HG03571 (cell line): ENCODE results near the gene ZFPM1.
A peak's percentile ranks its signal among the peaks of the same experiment; 100 is the strongest.

Source experiments
- ATAC-seq: cut with Tn5 transposase; IDR thresholded peaks from one replicate; pipeline ENCODE4 v1.9.1; 2021; ENCODE audit not compliant: unreplicated experiment

ZFPM1 gene

GRCh38 chr16:88560714-88561484 lies 107.8 kb downstream of the ZFPM1 start:
- no peak for ATAC-seq

- no peak for ATAC-seq
Measured at GRCh38 chr16:88561485-88562359, 108.6 kb downstream of the ZFPM1 start.

DNA sequence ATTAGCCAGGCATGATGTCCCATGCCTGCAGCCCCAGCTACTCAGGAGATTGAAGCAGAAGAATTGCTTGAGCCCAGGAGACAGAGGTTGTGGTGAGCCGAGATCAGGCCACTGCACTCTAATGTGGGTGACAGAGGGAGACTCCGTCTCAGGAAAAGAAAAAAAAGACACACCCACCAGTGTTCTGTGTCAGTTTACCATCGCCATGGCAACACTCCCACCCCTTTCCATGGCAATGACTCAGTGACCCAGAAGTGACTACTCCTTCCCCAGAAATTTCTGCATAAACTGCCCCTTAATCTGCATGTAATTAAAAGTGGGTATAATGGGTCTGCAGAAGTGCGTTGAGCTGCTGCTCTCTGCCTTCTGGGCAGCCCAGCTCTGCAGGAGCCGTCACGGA lies 113.1 kb downstream of the ZFPM1 start:
- no peak for ATAC-seq

DNA sequence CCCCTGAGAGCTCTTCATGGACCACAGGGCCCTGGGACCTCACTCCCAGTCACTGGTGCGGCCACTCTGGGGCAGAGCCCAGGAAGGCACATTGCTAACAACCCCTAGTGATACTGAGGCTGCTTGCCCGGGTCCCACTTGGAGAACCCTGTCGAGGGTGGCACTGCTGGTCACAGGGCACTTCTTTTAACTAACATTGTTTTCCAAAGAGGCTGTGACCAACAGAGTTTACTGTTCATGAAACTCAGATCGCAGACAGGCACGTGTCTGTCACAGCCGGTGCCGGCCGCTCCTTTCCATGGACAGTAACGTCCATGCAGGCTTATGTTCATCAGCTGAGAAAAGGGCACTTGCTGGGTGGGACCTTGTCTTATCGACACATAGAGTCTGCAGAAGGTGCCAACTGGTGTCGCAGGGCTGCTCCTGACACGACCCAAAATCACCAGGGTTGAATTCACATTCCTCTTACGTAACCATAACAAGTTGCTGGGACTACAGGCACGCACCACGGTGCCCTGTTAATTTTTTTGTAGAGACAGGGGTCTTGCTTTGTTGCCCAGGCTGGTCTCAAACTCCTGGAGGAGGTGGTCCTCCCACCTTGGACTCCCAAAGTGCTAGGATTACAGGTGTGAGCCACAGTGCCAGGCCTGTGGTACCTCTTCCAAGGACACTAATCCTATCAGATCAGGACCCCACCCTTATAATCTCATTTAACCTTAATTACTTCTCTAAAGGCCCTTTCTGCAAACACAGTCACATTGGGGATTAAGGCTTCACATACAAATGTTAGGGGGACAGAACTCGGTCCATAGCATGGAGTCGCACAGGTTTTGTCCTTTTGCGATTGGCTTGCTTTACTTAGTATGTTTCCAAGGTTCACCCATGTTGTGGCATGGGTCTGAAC lies 115.9 kb downstream of the ZFPM1 start:
- ATAC-seq = no peak

DNA sequence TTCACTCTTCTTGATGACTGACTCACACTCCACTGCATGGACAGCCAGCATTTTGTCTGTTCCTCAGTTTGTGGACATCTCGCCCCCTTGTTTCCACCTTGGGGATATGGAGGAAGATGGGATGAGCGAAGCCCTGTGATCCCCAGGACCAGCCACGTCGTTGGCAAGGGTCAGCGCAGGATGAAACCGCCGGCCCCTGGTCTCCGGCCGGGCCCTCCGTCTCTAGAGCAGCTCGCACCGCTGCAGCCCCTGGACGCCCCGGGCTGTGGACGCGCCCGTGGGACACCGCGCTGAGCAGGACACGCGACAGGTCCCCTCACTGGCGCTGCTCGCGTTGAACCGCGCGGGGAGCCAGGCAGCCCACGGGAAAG lies 116.5 kb downstream of the ZFPM1 start:
- peak; percentile 23 for ATAC-seq

DNA sequence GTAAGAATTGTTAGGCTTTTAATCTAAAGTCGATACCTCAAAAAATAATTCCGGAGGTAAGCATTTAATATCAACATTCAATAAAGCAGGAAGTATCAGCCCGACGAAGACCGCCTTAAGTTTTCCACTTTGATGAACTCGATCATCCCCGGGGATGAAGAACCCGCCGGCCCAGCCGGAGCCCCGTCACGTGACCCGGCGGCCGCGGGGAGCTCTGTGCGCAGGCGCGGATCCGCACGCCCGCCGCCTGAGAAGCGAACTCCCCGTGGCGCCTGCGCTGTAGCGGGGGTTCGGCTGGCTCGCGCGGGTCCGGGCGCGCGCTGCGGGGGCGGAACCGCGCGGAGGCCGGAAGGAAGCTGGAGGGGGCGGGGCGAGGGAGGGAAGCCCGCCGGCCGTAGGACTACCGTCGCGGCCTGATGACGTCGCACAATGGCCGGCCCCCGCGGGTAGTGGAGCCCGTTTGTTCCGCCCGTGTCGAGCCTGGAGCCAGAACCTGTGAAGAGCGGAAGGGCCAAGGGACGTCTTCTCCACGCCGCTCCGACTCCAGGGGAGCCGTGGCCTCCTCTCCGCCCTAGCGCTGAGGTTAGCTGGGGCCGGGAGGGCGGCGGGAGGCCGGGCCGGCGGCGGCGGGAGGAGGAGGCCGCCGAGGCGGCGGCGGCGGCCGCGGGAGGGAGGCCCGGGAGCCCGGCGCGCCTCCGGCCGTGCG lies 117.1 kb downstream of the ZFPM1 start, which contains the start of gene ZC3H18:
Gene ZC3H18, plus strand, starts transcription at position 419 of the 706 bp plus-strand sequence. CDS start 6,721 bp downstream, outside the sequence.
- ATAC-seq = peak; percentile 59

DNA sequence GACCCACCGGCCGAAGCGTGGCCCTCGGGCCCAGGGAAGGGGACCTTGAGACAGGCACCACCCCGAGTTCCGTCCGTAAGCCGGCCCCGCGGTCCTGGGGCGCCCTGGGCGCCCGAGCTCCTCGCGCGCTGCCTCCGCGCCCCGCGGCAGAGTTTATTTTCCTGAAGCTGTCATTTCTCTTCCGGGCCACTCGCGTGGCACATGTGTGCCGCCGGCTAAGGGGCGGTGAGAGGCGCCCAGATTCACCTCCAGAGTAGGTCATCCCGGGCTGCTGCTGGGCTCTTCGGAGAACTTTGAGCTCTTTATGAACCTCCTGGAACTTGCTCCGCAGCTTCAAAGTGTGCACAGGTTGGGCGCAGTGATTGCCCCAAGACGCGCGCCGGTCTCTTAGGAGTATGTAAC lies 117.6 kb downstream of the ZFPM1 start:
- ATAC-seq = peak; percentile 17

DNA sequence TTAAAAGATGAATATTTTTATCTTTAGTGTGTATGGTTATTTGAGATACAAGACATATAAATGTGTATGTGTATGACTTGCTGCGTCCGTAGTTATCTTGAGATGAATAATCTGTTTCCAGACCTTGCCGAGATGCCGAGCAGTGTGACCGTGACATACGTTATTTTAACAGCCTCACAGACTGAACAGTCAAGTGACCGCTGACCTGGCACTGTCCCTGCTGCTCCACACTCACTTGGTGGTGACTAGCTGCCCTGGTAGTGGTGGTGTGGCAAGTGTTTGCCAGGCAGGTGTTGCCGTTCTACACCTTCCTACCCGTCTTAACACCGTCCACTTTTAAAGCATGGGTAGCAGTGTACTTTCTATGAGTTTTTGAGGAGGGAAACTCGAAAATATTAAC lies 122.2 kb downstream of the ZFPM1 start:
- no peak for ATAC-seq

- ATAC-seq = no peak
Measured at GRCh38 chr16:88576307-88576706, 123.2 kb downstream of the ZFPM1 start.

DNA sequence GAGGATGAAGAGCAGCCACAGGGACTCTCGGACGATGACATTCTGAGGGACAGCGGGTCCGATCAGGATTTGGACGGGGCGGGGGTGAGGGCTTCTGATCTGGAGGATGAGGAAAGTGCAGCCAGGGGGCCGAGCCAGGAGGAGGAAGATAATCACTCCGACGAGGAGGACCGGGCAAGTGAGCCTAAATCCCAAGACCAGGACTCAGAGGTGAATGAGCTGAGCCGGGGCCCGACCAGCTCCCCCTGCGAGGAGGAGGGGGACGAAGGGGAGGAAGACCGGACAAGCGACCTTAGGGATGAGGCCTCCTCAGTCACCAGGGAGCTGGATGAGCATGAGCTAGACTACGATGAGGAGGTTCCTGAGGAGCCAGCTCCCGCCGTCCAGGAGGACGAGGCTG lies 124.1 kb downstream of the ZFPM1 start:
- ATAC-seq = no peak

- no peak for ATAC-seq
Measured at GRCh38 chr16:88578446-88579313, 125.6 kb downstream of the ZFPM1 start.

DNA sequence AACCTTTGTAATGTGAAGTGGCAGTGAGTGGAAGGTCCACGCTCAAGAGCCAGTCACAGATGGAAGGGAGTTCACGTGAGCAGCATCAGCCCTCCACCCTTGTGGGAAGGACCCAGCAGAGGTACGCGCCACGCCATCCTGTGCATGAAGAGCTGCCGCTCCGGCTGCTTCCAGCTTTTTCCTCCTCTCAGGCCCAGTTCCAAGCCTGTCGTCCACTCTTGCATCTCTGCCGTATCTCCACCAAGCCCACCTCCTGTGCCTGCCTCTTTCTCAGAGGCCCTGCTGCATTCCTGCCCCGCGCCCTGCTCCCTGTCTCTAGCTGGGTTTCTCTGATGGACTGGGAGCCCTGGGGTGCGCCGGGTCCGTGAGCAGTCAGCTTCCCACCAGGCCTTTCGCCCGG lies 127.3 kb downstream of the ZFPM1 start:
- no peak for ATAC-seq

DNA sequence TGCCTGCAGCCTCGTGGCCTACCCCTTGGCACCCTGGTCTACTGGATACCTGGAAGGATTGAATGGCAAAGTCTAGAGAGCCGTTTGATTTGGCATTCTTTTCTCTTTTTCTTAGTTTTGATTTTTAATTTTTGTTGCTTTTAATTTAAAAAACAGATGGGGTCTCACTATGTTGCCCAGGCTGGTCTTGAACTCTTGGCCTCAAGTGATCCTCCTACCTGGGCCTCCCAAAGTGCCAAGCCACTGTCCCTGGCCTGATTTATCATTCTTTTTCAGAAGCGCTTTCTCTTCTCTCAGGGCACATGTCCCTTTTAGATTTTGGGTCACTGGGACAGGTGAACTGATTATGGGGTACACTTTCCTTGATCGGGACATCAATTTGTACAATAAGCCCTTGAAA lies 128.0 kb downstream of the ZFPM1 start:
- no peak for ATAC-seq

GRCh38 chr16:88582912-88583575 lies 130.0 kb downstream of the ZFPM1 start:
- no peak for ATAC-seq

- ATAC-seq = no peak
Measured at GRCh38 chr16:88584676-88585075, 131.6 kb downstream of the ZFPM1 start.

- no peak for ATAC-seq
Measured at GRCh38 chr16:88585269-88585668, 132.2 kb downstream of the ZFPM1 start.

- no peak for ATAC-seq
Measured at GRCh38 chr16:88585927-88586581, 133.0 kb downstream of the ZFPM1 start.
